ENCODE results near the gene TSHZ2.

The TSHZ2 gene

GRCh38 chr20:53276143-53276542 lies 304.0 kb downstream of the TSHZ2 start:
- 0 out of 22 replicates have a peak, but pooled peaks cover 0 to 3% (median 0%) of the 10 kb centered on the region in 11 experiments for H3K9me3 ChIP-seq (replicated peaks in 1 of 11)
- H3K36me3 ChIP-seq: no peaks in the 10 kb centered on the region
- no peak overlapping the region for H3K4me3 ChIP-seq
- no peaks in the 10 kb centered on the region for H3K4me1 ChIP-seq
- no peaks in the 10 kb centered on the region for H3K27me3 ChIP-seq
- no peak overlapping the region for H3K4me2 ChIP-seq
- TF ChIP-seq Cebpa-rat (IDR thresholded peaks at IDR 0.05): no peak
- H3K27ac ChIP-seq: no peak overlapping the region
- no peaks in the 10 kb centered on the region for H4K20me1 ChIP-seq
- H3K9ac ChIP-seq: no peak overlapping the region

- no peak overlapping the region for H3K4me2 ChIP-seq
- TF ChIP-seq Cebpa-rat (IDR thresholded peaks at IDR 0.05): no peak
Measured at GRCh38 chr20:53278555-53278954, 306.4 kb downstream of the TSHZ2 start.

GRCh38 chr20:53279735-53280134 lies 307.6 kb downstream of the TSHZ2 start:
- H3K4me3 ChIP-seq: no peak overlapping the region
- no peaks in the 10 kb centered on the region for H3K36me3 ChIP-seq
- H3K9ac ChIP-seq: no peak overlapping the region
- H3K9me3 ChIP-seq (replicated peaks in 1 of 11): 0 out of 22 replicates have a peak, but pooled peaks cover 0 to 3% (median 0%) of the 10 kb centered on the region in 11 experiments
- no peak overlapping the region for H3K4me2 ChIP-seq
- no peak for TF ChIP-seq Cebpa-rat (IDR thresholded peaks at IDR 0.05)
- no peaks in the 10 kb centered on the region for H3K4me1 ChIP-seq
- no peaks in the 10 kb centered on the region for H3K27me3 ChIP-seq
- no peaks in the 10 kb centered on the region for H4K20me1 ChIP-seq
- H3K27ac ChIP-seq: no peak overlapping the region

More at GRCh38 chr20:53278555-53278954, 306.4 kb downstream of the TSHZ2 start:
- H3K27ac ChIP-seq: no peak overlapping the region
- H3K9ac ChIP-seq: no peak overlapping the region
- no peaks in the 10 kb centered on the region for H3K4me1 ChIP-seq
- no peaks in the 10 kb centered on the region for H4K20me1 ChIP-seq
- H3K9me3 ChIP-seq (replicated peaks in 1 of 11): 0 out of 22 replicates have a peak, but pooled peaks cover 0 to 3% (median 0%) of the 10 kb centered on the region in 11 experiments
- no peak overlapping the region for H3K4me3 ChIP-seq
- no peaks in the 10 kb centered on the region for H3K36me3 ChIP-seq
- H3K27me3 ChIP-seq: no peaks in the 10 kb centered on the region

GRCh38 chr20:53281557-53282117 lies 309.5 kb downstream of the TSHZ2 start:
- H4K20me1 ChIP-seq: no peaks in the 10 kb centered on the region
- 0 out of 22 replicates have a peak, but pooled peaks cover 0 to 3% (median 0%) of the 10 kb centered on the region in 11 experiments for H3K9me3 ChIP-seq (replicated peaks in 1 of 11)

GRCh38 chr20:53282217-53282955 lies 310.2 kb downstream of the TSHZ2 start:
- Histone ChIP-seq H3K27me3 (no peaks in the 10 kb centered on the region), H3K27ac (no peak overlapping the region), H3K4me2 (no peak overlapping the region), H3K9ac (no peak overlapping the region), H4K20me1 (no peaks in the 10 kb centered on the region), H3K9me3 (replicated peaks in 1 of 11) (0 out of 22 replicates have a peak, but pooled peaks cover 0 to 3% (median 0%) of the 10 kb centered on the region in 11 experiments), H3K4me3 (no peak overlapping the region), H3K36me3 (no peaks in the 10 kb centered on the region), H3K4me1 (no peaks in the 10 kb centered on the region)
- TF ChIP-seq Cebpa-rat (IDR thresholded peaks at IDR 0.05): no peak

More at GRCh38 chr20:53281557-53282117, 309.5 kb downstream of the TSHZ2 start:
- no peaks in the 10 kb centered on the region for H3K27me3 ChIP-seq
- no peak overlapping the region for H3K4me2 ChIP-seq
- TF ChIP-seq Cebpa-rat (IDR thresholded peaks at IDR 0.05): no peak
- H3K4me1 ChIP-seq: no peaks in the 10 kb centered on the region
- no peak overlapping the region for H3K9ac ChIP-seq
- no peak overlapping the region for H3K27ac ChIP-seq
- no peak overlapping the region for H3K4me3 ChIP-seq
- no peaks in the 10 kb centered on the region for H3K36me3 ChIP-seq

- no peak for TF ChIP-seq Cebpa-rat (IDR thresholded peaks at IDR 0.05)
- H3K4me2 ChIP-seq: no peak overlapping the region
- no peaks in the 10 kb centered on the region for H4K20me1 ChIP-seq
- H3K4me1 ChIP-seq: no peaks in the 10 kb centered on the region
- H3K36me3 ChIP-seq: no peaks in the 10 kb centered on the region
- H3K27ac ChIP-seq: no peak overlapping the region
- no peak overlapping the region for H3K9ac ChIP-seq
- H3K4me3 ChIP-seq: no peak overlapping the region
- H3K27me3 ChIP-seq: no peaks in the 10 kb centered on the region
- 0 out of 22 replicates have a peak, but pooled peaks cover 0 to 3% (median 0%) of the 10 kb centered on the region in 11 experiments for H3K9me3 ChIP-seq (replicated peaks in 1 of 11)
Measured at GRCh38 chr20:53283011-53283410, 310.9 kb downstream of the TSHZ2 start.

- Histone ChIP-seq H3K27me3 (no peaks in the 10 kb centered on the region), H3K4me2 (no peak overlapping the region), H3K9me3 (replicated peaks in 1 of 11) (0 out of 22 replicates have a peak, but pooled peaks cover 0 to 3% (median 0%) of the 10 kb centered on the region in 11 experiments), H3K4me3 (no peak overlapping the region), H3K27ac (no peak overlapping the region), H3K9ac (no peak overlapping the region), H4K20me1 (no peaks in the 10 kb centered on the region), H3K36me3 (no peaks in the 10 kb centered on the region), H3K4me1 (no peaks in the 10 kb centered on the region)
- TF ChIP-seq Cebpa-rat (IDR thresholded peaks at IDR 0.05): no peak
Measured at GRCh38 chr20:53283597-53283996, 311.4 kb downstream of the TSHZ2 start.

- Histone ChIP-seq H3K4me2 (no peak overlapping the region), H3K36me3 (no peaks in the 10 kb centered on the region), H3K27ac (no peak overlapping the region), H3K27me3 (no peaks in the 10 kb centered on the region), H3K9ac (no peak overlapping the region), H3K9me3 (replicated peaks in 1 of 11) (0 out of 22 replicates have a peak, but pooled peaks cover 0 to 3% (median 0%) of the 10 kb centered on the region in 11 experiments), H3K4me3 (no peak overlapping the region), H4K20me1 (no peaks in the 10 kb centered on the region), H3K4me1 (no peaks in the 10 kb centered on the region)
- TF ChIP-seq Cebpa-rat (IDR thresholded peaks at IDR 0.05): no peak
Measured at GRCh38 chr20:53284256-53284655, 312.1 kb downstream of the TSHZ2 start.

GRCh38 chr20:53284696-53285095 lies 312.5 kb downstream of the TSHZ2 start:
- H3K4me1 ChIP-seq: no peaks in the 10 kb centered on the region
- no peak overlapping the region for H3K4me3 ChIP-seq
- H3K27ac ChIP-seq: no peak overlapping the region
- H3K9me3 ChIP-seq (replicated peaks in 1 of 11): 0 out of 22 replicates have a peak, but pooled peaks cover 0 to 2% (median 0%) of the 10 kb centered on the region in 11 experiments
- no peaks in the 10 kb centered on the region for H3K36me3 ChIP-seq
- H3K4me2 ChIP-seq: no peak overlapping the region
- no peak for TF ChIP-seq Cebpa-rat (IDR thresholded peaks at IDR 0.05)
- H3K9ac ChIP-seq: no peak overlapping the region
- H3K27me3 ChIP-seq: no peaks in the 10 kb centered on the region
- H4K20me1 ChIP-seq: no peaks in the 10 kb centered on the region

Measured in BLaER1 treated with 17β-estradiol and CSF1 and Interleukin-3, amounts not matched to agents 10 nM and 100 nM (cell line).